Loucy (cell line): ENCODE results near the gene HIVEP1.

Experiments used
- H2AFZ ChIP-seq: fragments of 200-600 bp; sonication (generic); 2 replicates; pipeline ENCODE4 v1.6.0; 2016; ENCODE audit warnings: antibody characterized with exemption, mild to moderate bottlenecking, low read length, moderate library complexity
- H3F3A ChIP-seq: fragments of 200-600 bp; 2 replicates; pipeline ENCODE4 v1.6.0; 2016; ENCODE audit warnings: antibody characterized with exemption, low read depth, mild to moderate bottlenecking
- H3K27me3 ChIP-seq: fragments of 200-600 bp; sonication (generic); 2 replicates; pipeline ENCODE4 v1.6.1; 2014; ENCODE audit warnings: low read length, mild to moderate bottlenecking; ENCODE audit not compliant: insufficient read depth, poor library complexity, severe bottlenecking
- H3K36me3 ChIP-seq: fragments of 200-600 bp; sonication (generic); 2 replicates; pipeline ENCODE4 v1.6.1; 2016; ENCODE audit warnings: low read length; ENCODE audit not compliant: insufficient read depth
- H3K4me1 ChIP-seq: fragments of 200-600 bp; sonication (generic); 2 replicates; pipeline ENCODE4 v1.5.1; 2014; ENCODE audit warnings: low read length, mild to moderate bottlenecking; ENCODE audit not compliant: insufficient read depth, poor library complexity, severe bottlenecking
- H3K4me2 ChIP-seq: fragments of 200-600 bp; sonication (generic); 2 replicates; pipeline ENCODE4 v1.6.0; 2014; ENCODE audit warnings: antibody characterized with exemption, low read length, low read depth, mild to moderate bottlenecking; ENCODE audit not compliant: poor library complexity, severe bottlenecking
- H3K4me3 ChIP-seq: fragments of 200-600 bp; sonication (generic); 2 replicates; pipeline ENCODE4 v1.5.1; 2014; ENCODE audit warnings: low read length, mild to moderate bottlenecking, mixed read lengths; ENCODE audit not compliant: poor library complexity, severe bottlenecking
- H3K79me2 ChIP-seq: fragments of 200-600 bp; sonication (generic); 2 replicates; pipeline ENCODE4 v1.6.1; 2014; ENCODE audit warnings: low read length; ENCODE audit not compliant: insufficient read depth
- H3K9ac ChIP-seq: fragments of 200-600 bp; sonication (generic); 2 replicates; pipeline ENCODE4 v1.6.0; 2014; ENCODE audit warnings: mild to moderate bottlenecking, low read depth, low read length, moderate library complexity; ENCODE audit not compliant: poor library complexity, severe bottlenecking
- H3K9me2 ChIP-seq: fragments of 200-600 bp; sonication (generic); replicated peaks from 2 replicates; pipeline ENCODE4 v1.6.1; 2016; ENCODE audit warnings: low read depth, low read length, mixed read lengths
- H3K9me3 ChIP-seq: fragments of 200-600 bp; sonication (generic); 2 replicates; pipeline ENCODE4 v1.6.1; 2014; ENCODE audit warnings: mild to moderate bottlenecking, antibody characterized with exemption, low read length, low read depth; ENCODE audit not compliant: insufficient read depth
- H4K20me1 ChIP-seq: fragments of 200-600 bp; sonication (generic); 2 replicates; pipeline ENCODE4 v1.6.0; 2014; ENCODE audit warnings: antibody characterized with exemption, low read length, mild to moderate bottlenecking; ENCODE audit not compliant: insufficient read depth, poor library complexity, severe bottlenecking
- CTCF ChIP-seq: fragments of 200-600 bp; sonication (generic); conservative IDR thresholded peaks from 2 replicates; pipeline ENCODE4 v1.5.1; 2014; ENCODE audit warnings: mild to moderate bottlenecking, antibody characterized with exemption, low read length
- EZH2phosphoT487 ChIP-seq: fragments of 200-600 bp; IDR thresholded peaks from 2 replicates; pipeline ENCODE4 v1.6.1; 2018; ENCODE audit warnings: antibody characterized with exemption, mild to moderate bottlenecking, moderate library complexity, borderline replicate concordance

Gene HIVEP1

DNA sequence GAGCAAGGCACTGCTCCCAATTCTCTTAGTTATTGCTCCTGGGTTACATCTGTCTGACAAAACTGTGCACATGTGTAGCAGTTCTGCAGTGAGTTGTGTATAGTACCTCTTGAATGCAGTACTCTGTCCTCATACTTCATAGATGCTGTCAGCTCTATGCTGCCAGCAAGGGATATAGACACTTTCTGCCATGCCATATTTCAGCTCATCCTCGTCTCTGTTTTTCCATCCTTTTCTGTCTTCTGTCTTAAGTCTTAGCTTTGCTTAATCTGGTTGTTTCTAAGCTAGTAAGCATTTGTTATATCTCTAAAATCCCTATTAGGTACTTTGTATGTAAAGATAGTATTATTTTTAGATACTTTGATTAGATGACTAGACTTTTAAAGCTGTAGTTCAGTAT, 76.4 kb downstream of the HIVEP1 start:
- Histone ChIP-seq H3K4me1 (no peaks in the 10 kb centered on the region), H2AFZ (no peak overlapping the region), H3K9me2 (no peaks in the 10 kb centered on the region), H3K79me2 (0 out of 2 replicates have a peak, but pooled peaks cover 4% of the 10 kb centered on the region), H3K4me3 (no peak overlapping the region), H4K20me1 (no peaks in the 10 kb centered on the region), H3K9me3 (no peaks in the 10 kb centered on the region), H3K4me2 (no peak overlapping the region), H3F3A (no peaks in the 10 kb centered on the region), H3K36me3 (no peaks in the 10 kb centered on the region), H3K27me3 (no peaks in the 10 kb centered on the region), H3K9ac (no peak overlapping the region)
- TF ChIP-seq CTCF (no peak), EZH2phosphoT487 (no peak)

- no peak overlapping the region for H3K4me3 ChIP-seq
- H3K9ac ChIP-seq = no peak overlapping the region
- H3K4me1 ChIP-seq = no peaks in the 10 kb centered on the region
- 0 out of 2 replicates have a peak, but pooled peaks cover 4% of the 10 kb centered on the region for H3K79me2 ChIP-seq
- no peaks in the 10 kb centered on the region for H3K27me3 ChIP-seq
- no peaks in the 10 kb centered on the region for H3K9me2 ChIP-seq
- H3K4me2 ChIP-seq = no peak overlapping the region
- no peaks in the 10 kb centered on the region for H4K20me1 ChIP-seq
- H3F3A ChIP-seq = no peaks in the 10 kb centered on the region
- no peaks in the 10 kb centered on the region for H3K9me3 ChIP-seq
- no peaks in the 10 kb centered on the region for H3K36me3 ChIP-seq
- H2AFZ ChIP-seq = no peak overlapping the region
- TF ChIP-seq EZH2phosphoT487 (no peak), CTCF (no peak)
Measured at GRCh38 chr6:12090714-12091113, 78.6 kb downstream of the HIVEP1 start.

DNA sequence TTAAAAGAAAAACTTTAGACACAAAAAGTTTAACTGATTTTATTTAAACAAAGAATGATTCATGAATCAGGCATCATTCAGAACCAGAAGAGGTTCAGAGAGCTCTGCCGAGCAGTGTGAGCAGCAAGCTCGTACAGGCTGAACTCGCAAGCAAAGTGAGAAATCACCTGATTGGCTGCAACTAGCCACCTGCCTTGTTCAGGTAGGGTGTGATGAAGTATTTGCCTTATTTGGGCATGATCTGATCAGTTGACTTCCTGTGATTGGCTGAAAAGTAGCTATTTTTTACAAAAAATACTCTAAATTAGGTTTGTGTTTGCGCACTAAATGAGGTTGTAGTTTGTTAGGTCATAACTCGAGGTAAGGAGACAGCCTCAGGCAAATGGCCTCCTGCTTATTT, 80.7 kb downstream of the HIVEP1 start:
- no peaks in the 10 kb centered on the region for H3K27me3 ChIP-seq
- H3K79me2 ChIP-seq = 0 out of 2 replicates have a peak, but pooled peaks cover 4% of the 10 kb centered on the region
- no peak overlapping the region for H3K4me2 ChIP-seq

More for the DNA sequence above, 80.7 kb downstream of the HIVEP1 start:
- no peaks in the 10 kb centered on the region for H3F3A ChIP-seq
- no peaks in the 10 kb centered on the region for H4K20me1 ChIP-seq
- no peaks in the 10 kb centered on the region for H3K9me2 ChIP-seq
- no peaks in the 10 kb centered on the region for H3K36me3 ChIP-seq
- no peaks in the 10 kb centered on the region for H3K9me3 ChIP-seq
- no peak overlapping the region for H3K4me3 ChIP-seq
- H3K9ac ChIP-seq = no peak overlapping the region
- no peaks in the 10 kb centered on the region for H3K4me1 ChIP-seq
- H2AFZ ChIP-seq = no peak overlapping the region
- TF ChIP-seq EZH2phosphoT487 (no peak), CTCF (no peak)
